Measurements from ENCODE around the gene EPHA7.

The EPHA7 gene

DNA sequence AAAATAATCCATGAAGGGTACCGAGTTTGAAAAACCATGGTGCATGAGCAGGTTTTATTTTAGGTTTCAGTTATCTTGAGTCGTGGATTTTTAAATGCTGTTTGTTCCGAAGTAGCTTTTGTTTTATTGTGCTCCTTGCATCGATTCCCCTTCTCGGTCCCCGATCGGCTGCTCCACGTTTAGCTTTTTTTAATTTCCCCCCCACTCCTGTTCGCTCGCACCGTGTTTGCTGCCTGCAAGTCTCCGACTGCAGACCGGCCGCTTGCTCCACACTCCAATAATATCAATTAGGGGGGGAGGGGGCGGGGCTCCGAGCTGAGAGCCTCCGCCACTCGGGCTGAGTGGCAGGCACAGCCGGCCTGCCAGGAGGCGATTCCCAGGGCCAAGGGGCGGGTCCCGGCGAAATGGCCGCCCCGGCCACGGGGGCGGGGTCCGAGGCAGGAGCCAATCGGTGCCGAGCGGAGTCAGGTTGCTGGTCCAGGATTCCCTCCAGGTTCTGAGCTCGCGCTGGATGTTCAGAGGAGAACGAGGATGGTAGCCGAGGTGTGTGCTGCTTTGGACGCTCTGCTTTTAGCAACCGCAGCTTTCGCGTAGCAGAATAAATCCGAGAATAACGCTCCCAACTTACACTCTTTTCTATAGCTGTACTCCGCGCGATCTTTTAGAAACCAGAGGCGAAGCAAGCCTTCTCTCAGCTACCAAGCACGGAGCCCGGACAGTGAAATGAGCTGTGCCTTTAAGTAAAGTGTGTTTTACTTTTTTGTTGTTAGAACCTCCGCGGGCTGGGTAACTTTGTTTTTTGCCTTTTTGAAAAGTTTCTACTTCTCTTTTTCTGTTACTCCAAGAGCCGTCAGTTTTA, at the start of gene EPHA7:
Gene EPHA7 (minus strand): TSS at position 256 of the 859 bp plus-strand sequence. CDS start 218 bp downstream, at position 38.
- peak; percentile 40 for DNase-seq

DNA sequence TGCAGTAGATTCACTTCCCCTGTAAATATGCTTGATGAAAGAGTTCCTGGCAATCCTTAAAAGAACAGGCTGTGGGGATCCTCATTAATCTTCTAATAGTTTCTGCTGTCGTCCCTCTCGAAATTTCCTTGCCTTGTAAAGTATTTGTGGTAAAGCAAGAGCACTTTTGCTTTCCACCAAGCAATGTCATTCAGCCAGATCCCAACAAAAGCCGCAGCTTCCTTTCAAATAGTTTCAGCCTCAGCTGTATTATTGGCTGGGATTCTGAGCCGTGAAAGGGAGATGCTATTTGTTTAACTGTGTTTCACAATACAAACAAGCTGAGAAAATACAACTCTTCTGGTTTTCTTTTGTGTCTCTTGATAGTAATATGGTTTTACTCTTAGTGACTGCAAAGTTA, 48.9 kb upstream of the EPHA7 start:
- DNase-seq = no peak

DNA sequence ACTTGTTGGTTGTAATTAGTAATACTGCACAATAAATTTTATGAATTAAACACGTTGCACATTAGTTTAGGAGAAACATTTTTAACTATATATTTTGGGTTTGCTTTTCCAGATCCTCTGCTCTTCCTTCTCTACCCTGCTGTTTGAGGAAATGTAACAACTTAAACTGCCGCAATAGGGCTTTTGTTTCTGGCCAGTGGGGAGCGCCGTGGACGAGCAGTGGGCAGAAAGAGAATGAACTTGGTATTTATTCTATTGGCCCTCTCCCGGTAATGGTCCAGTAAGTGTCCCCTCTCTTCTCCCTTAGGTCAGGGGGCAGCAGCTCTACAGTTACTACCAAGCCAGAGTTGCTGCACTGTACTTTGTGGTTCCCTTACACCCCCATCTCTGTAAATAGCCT, 35.2 kb upstream of the EPHA7 start:
- DNase-seq = no peak

DNA sequence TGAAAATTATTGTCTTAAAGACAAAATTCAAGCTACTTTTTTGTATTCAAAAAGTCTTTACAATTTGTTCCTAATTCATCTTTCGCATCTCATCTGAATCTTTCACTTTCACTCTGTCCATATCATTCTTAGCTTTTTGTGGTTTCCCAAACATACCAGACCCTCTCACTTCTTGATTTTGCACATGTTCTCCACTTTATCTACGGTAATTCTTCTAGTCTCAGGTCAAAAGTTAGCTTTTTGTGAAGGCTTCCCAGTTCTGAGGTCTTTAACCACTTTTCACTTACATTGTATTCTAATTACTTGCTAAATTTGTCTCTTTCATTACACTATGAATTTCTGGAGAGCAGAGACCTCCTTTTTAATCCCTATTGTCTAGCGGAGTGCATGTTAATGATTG, 34.6 kb upstream of the EPHA7 start:
- DNase-seq = no peak

DNA sequence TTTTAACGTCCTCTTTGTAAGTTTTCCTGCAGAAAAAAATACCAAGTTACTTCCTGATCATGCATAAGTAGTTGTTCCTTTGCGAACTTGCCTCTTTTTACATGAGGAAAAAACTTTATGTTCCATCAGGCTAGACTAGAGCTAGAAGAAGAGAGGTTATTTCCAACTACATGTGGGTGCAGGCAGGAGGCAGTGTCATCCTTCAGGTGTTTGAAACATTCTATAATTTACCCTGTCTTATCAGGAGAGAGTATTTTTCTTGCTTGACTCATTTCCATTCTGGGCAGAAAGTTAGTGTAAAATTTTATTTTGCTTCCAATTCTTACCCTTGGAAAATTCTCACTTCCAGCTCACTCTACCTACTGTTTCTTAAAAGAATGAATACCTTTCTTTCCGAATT, 28.5 kb upstream of the EPHA7 start:
- DNase-seq = no peak

DNA sequence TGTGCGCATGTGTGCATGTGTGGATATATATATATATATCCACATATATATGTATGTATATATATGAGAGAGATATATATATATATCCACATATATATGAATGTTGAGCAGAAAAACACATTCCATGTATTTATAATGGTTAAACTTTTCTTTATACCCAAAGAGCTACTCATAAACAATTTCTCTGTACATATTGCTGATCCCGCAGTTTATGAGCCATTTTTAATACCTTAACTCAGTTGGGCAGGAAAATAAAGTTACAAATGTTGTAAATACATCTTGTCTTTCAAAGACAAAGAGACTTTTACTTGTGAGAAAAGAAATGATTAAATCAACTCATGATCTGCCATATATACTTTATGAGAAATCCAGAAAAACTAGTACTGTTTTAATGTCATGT, 18.1 kb upstream of the EPHA7 start:
- DNase-seq = no peak

DNA sequence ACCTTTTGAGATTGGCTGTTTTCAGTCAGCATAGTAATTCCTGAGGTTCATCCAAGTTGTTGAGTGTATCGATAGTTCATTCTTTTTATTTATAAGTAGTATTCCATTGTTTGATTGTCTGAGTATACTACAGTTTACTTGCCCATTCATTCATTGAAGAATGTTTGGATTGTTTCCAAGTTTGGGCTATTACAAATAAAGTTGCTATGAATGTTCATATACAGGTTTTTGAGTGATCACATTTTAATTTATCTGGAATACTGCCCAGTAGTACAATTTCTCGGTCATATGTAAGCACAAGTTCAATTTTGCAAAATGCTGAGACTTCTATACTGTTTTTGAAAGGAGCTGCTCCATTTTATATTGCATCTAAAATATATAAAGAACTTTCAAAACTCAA, 14.2 kb upstream of the EPHA7 start:
- DNase-seq = no peak

DNA sequence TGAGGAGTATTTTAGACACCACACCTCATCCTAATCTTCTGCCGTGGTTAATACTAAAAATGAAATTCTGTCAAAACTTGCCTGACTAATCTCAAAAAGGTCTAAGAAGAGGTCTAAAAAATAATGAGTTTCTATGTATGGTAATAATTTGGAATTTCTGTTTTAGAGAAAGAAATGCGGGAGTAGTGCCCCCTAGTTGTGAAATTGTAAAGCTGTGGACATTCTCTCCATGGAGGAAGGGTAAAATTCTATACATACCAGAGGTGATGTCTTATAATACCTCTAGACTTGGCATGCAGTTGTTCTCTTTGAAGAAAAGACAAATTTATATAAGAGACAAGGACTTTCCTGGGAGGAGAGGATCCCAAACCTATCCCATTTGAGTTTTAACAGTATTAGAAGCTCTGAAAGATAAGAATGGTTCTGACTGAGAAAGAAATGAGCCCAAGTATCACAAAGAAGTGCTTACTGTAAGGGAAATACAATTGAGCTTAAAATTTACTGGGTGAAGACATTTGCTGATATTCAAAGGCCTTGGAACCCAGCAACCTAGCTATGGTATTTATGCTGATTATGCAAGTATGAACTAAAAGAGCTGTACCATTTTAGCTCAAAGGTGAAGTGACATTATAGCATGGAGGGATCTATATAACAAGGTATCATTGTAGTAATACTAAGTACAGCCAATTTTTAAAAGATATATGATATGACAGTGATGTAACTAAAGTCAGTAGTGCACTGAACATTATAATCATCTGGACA, 5.1 kb upstream of the EPHA7 start:
- no peak for DNase-seq

DNA sequence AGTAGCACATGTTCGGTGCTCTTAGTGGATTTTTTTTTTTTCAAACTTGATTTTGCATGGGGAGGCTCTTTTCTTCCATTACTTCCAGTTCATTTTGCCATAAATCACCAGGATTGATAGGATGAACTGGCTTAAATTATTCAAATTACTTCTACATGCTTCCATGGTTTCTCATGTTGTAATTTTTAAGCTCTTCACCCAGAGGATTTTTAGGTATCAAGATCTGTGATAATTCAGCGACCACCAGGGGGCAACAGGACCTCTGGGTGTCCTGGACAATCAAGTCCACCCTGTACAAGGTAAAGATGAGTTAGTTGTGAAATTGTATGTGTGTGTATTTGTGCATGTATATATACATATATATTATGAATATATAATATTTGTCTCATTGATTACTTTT, 4.2 kb upstream of the EPHA7 start:
- DNase-seq = peak; percentile 8

DNA sequence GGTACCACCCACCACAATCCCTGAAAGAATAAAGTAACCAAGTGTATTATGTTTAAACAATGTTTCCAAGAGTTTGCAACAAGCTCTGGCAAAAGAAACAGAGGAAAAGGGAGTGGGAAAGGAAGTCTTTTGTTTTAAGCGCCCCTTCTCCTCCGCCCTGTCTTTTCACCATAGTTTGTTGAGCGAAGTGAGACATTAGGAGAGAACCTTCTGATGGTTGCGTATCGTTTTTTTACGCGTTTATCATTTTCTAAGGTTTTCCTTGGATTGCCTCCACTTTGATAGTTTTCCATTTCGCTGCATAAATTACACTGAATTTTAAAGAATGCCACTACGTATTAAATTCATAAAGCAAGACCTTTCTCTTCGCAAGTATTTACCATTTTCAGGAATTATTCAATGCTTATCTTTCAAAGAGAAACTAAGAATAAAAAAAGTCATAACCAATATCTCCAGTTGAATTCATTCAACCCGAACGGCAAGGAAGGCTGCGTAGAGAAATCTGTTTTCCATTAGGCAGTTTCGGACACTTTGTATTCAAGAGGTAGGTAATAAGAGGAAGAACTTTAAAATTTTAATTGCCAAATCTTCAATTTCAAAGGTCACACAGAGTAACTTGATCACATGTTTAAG, 920 bp upstream of the EPHA7 start:
- no peak for DNase-seq

DNA sequence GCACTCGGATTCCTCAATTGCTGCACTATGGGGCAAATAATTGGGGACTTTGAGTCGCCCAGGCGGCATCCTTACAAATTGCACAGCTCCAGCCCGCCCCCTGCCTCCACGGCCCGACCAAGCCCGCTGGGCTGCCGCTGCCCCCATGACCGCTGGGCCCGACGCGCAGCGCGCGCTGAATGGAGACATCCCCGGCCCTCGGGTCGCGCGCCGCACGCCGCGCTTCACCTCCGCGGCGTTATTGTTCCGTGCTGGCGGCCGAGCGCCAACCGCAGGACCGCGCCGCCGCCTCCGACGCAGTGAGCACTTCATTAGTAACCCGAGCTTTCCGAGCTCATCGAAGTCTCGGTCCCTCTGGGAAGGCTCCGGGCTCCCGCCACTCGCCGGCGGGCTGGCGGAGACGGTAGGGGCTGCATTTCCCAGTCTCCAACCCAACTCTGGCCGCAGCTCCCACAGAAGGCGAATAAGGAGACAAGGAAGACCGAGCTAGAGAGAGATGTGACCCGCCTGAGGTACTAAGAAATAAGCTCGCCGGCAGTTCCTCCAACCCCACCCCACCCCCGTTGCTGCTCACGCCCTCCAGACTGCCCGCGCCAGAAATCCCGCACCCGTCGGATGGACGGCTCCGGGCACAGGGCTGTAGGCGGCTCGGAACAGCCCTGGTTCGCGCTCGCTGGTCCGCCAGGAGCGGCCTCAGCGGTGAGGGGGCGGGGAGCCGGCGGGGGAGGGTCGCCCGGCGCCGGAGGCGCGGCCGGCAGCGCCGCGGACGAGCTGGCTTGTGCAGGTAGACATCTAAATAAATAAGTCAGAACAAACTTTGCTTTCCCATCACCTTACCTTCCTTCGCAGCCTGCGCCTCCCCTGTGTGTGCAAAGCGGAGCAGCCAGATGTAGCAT, 703 bp downstream of the EPHA7 start:
- no peak for DNase-seq

DNA sequence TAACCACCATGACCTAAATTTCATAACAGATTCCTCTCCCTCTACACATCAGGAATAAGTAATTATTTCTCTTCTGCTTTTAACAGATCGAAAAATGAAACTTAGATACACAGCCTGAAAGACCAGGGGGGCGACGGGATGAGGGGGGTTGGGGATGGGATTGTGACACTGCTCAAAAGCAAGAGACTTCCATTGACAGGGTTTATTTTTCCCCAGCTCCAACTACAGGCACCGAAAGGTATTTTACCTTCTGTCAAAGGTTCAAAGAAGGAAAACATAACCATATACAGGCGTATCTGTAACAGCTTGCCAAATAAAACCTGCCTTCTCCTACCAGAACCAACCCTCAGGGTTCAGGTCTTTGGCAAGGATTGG, 1.3 kb downstream of the EPHA7 start:
- DNase-seq = no peak

DNA sequence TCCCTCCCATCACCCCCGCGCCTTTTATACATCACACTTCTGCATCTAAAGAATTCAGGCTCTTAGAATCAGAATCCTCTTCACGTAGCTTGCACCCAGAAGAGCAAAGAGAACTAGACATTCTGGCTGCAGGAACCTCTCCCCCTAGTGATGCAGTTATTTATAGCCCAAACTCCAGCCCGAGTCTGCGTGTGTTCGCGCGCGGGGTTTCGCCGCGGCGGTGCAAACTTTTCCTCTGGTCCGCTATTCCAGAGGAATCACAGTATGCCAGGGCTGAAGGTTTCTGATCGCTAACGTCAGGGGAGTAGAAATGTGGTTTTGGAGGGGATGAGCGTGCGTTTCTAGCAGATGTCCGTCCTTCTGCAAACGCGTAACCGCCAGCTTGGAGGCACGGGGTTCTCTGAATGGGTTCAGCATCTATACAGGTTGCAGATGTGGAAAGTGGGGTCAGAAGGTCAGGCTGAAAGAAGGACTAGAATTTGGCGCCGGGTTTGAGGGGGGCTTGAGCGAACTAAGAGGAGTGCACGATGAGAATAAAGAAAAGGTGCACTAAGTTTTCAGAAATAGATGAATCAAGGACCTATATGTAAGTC, 1.8 kb downstream of the EPHA7 start:
- DNase-seq = no peak

DNA sequence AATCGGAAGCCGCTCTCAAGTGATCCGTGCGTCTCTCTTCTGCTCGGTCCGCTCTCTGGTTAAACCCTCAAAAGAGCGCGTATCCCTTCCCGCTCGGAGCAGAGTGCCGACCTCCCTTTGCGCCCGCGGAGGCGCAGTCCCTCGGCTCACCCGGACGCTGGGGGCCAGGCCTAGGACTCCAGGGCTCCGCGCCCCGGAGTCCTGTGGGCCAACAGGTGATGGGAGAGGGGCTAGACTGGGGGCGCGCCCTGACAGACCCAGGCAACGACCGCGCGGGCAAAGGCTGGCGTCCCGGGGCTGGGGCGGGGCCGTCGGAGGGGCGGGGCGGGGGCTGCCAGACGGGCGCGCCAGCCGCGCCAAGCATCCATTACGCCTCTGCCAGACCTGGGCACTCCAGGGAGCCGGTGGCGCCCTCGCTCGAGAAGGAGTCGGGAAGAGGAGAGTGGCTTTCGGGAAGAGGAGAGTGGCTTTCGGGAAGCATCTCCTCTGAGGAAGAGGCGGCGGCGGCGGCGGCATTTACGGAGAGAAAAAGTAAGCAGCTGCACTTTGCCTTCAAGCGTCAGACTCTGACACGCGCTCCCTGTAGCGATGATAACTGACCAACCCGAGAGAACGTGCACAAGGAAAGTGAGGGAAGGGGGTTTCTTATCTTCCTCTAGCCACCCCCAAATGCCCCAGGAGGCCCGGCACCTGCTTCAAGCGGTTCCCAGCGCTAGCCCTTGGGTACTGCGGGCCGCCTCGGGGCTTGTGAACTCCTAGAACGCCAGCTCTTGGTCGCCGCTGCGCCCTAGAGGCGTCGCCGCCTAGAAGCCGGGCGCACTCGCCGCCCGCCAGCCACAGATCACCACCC, 2.6 kb downstream of the EPHA7 start:
- no peak for DNase-seq

DNA sequence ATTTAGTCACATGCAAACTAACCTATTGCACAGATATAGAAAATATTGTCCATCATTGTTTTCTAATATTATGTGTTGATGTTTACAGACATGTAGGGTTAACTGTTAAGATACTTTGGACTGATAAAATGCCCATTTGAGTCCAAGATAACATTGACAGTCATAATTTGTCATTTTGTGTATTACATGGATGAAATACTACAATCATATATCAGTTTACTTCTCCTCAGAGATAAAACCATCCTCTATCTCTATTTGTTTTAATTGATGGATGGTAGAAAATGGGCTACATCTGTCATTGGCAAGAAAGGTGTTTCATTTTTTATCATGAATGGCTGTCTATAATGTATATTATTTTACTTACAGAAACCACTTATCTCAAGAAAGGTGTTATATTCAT, 6.2 kb downstream of the EPHA7 start:
- DNase-seq = no peak

DNA sequence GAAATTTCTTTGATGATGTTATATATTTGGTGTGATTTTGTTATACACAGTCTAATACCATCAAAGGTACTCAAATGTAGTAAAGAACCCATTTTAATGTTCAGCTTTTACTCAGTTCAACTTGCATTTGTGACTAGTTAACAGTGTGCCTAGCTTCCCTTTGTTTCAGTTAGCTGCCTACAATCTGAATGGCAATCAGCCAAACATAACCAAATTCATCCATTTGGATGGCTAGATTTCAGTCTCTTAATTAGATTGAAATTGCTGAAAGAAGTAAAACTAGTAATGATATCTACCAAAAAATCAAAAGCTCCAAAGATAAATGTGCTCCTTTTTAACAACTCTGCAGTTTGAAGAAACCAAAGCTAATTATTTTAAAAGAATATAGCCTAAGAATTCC, 6.9 kb downstream of the EPHA7 start:
- DNase-seq = no peak

DNA sequence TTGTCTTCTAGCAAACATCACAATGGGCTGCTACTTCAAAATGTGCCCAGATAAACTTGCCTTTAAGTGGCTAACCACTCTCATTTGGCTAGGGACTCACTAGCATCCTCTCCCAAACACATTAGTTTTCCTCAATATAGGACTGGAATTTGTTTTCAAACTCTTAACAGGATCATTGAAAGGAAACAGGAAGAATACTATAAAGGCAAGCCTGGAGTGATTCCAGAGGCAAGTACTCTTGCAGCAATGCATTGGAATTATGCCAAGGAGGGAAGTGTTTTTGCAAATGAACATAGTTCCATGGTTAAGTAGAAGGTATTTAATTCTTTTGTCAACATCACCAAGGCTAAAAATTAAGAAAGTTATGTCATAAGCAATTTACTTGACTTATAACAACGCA, 12.2 kb downstream of the EPHA7 start:
- DNase-seq = no peak

DNA sequence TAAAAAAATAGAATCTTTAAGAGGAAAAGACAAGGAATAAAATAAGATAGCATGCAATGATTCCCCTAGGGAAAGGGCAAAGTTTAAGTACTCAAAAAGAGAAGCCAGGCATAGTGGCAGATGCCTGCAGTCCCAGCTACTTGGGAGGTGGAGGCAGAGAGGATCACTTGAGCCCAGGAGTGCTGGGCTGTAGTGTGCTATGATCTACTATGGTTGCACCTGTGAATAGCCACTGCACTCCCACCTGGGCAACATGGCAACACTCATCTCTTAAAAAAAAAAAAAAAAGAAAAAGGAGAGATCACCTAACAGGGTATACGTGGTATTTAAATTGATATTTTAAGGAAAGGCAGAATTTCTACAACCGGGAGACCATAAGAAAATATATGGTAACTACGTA, 16.0 kb downstream of the EPHA7 start:
- no peak for DNase-seq

DNA sequence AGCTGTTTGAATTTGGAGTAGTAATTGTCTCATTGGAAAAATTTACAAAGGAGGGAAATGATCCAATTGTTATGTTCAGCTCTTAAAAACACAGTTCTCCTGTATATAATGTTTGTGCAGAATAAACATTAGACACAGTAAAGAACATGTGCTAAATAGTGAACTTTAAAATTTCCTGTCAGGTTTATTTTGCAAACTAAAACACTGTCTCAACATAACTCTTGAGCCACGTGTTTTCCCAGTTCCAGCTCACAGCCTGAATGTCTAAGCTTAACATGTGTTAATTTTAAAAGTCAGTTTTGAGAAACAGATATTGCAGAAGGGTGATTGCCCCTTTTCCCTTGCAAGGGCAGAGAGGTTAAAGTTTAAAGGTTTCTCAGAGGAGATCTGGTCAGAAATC, 20.6 kb downstream of the EPHA7 start:
- no peak for DNase-seq

DNA sequence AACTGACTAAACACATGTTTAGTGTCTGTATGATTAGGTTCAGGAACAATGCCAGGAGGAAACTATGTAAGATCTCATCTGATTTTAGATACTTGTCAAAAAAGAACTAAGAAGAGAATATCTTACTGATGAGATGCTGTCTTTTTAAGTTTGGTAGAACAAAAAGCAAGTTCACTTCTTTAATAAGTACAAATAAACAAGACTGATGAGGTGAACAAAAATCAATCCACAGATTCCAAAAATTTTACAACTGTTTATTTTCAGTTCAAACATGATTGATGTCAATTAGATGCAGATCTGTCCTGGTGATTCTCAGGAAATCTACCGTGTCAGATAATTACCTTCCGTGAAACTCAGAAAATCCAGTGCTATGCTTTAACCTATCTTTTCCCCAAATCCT, 24.9 kb downstream of the EPHA7 start:
- no peak for DNase-seq

DNA sequence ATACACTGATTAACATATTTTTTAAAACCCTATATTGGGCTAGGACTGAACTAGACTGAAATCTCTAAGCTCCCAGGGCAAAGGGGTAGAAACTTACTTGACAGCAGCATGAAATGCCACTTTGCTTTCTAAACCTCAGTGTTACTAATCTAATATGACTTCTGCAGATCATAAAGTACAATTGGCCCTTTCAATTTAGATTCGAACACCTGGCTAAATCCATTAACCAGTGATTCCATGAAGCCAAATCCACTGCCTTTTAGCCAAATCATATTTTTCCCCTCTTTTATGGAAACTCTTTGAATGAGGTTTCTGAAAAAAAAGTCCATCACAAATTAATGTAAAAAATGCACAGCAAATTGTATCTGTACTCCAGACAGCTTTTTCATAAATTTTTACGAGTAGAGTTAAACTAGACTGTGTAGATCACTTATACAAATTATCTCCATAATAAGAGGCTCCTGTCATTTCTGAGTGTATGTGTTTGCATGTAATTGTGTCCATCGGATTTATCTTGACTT, 25.7 kb downstream of the EPHA7 start:
- no peak for DNase-seq

Measured in EL (cell line).